ENCODE results near the gene UPB1.

The UPB1 gene

DNA sequence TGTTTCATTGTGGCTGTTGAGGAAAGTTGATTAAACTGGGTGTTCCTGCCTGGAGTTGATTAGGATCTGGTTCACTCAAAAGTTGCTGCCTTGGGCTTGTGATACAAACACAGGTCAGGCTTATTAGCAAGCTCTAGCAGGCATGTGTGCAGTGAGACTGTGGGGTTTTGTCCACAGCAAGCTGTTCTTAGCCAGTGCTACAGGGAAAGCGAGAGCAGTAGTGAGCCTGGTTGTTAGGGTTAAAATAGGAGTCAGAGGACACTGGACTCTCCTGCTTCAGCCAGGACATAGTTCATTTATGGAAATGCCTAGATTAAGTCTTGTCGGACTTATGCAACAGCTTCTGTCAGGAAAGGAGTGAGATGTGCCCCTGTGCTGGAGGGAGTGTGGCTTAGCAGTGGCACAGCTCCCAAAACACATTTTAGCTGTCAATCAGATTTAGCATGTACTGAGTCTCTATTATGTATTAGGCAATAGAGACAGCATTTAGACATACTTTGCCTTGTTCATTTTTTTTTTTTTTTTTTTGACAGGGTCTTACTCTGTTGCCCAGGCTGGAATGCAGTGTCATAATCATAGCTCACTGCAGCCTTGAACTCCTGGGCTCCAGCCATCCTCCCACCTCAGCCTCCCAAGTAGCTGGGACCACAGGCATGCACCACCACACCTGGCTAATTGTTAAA lies 69.4 kb downstream of the UPB1 start:
- no peak for DNase-seq (ENCODE audit: low read depth in 2 of 2)

DNA sequence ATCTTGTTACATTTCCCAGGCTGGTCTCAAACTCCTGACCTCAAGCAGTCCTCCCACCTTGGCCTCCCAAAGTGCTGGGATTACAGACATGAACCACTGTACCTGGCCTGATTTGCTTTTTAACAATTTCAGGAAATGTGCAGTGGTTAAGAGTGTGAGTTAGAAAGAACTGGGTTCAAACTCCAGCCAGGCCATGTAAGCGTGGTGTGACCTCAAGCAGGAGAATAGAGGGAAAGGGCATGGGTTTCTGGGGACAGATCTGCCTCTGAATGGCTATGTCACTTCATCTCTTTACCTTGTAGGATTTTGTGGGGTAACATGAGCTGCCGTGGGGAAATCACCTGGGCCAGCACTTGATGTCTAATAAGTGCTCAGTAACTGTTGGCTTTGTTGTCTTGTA lies 69.9 kb downstream of the UPB1 start:
- DNase-seq (ENCODE audit: low read depth in 2 of 2), result no peak

DNA sequence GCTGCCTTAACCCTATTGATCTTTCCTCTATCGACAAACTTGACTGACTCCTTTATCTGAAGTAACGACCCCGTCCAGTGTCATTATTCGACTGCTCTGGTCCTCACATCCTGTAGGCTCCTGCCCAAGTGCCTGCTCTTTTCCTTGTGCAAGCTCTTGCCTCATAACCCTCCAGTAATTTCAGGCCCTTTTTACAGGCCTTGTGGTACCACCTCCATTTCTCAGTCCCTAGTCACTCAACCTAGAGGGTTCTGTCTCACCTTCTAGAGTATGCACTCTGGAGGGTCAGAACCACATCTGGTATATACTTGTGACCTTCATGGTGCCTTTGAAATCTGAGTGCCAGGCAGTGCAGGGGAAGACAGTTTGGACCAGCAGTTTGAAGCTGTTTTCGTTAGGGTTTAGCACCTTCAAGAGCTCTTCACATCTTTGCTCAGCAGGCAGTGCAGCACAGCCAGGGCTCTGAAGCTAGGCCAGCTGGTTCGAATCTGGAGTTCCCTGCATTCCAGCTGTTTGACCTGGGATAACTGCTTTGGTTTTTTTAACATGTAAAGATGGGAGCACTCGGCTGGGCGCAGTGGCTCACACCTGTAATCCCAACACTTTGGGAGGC lies 71.9 kb downstream of the UPB1 start:
- no peak for DNase-seq (ENCODE audit: low read depth in 2 of 2)

DNA sequence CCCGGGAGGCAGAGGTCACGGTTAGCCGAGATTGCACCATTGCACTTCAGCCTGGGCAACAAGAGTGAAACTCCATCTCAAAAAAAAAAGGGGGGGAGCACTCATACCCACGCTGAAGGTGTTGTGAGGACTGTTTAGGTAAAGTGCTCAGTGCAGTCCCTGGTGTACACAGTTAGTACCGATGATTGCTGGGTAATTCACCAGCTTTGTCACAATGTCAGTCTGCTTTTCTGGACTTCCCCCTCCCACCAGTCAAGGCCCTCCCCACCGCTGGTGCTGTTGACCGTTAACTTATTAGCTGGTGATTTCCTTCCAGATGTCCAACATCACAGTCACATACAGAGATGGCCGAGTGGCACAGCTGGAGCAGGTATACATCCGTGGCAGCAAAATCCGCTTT lies 72.5 kb downstream of the UPB1 start:
- DNase-seq (ENCODE audit: low read depth in 2 of 2), result no peak

DNA sequence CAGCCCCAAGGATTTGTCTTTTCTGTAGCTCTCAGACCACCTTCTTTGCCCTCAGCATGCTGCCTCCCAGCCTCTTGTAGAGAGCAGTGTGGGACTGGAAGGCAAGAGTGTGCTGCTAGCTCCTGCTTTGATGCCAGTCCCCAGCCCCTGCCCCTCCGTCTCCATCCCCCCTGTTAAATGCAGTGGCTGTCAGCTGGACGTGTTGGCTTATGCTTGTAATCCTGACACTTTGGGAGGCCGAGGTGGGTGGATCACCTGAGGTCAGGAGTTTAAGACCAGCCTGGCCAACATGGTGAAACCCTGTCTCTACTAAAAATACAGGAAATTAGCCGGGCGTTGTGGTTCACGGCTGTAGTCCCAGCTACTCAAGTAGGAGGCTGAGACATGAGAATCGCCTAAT lies 76.1 kb downstream of the UPB1 start:
- DNase-seq (ENCODE audit: low read depth in 2 of 2), result no peak

DNA sequence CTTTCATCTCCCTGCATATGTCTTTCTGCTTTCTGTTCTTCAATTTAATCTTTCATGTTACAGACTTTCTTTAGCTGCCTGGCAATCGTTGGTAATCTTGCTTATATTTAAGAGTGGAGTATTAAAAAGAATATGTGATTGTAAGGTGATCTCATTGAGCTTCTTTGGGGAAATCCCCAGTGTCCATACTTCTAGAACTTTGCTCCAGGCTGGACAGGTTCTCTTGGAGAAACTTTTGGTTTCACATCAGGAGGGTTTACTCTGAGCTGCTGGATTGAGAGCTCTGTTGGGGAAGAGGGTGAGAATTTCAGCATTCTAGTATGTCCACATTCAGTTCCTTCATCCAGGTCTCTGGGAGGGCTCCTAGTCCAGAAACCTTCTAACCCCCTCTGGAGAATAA lies 81.6 kb downstream of the UPB1 start:
- DNase-seq (ENCODE audit: low read depth in 2 of 2), result no peak

All from stimulated activated CD8-positive, alpha-beta memory T cell treated with anti-CD3 and anti-CD28 coated beads, Interleukin-7, amount 100 ng/mL, for 1 hour (primary cell).